HG03460 (cell line): ENCODE measurements around the gene STRIP2.
"Not testable (repeated sequence)": the region's sequence is repeated elsewhere in the genome, so short reads cannot be mapped to it uniquely, and the experiment has no call there.

Source experiments
- ATAC-seq: cut with Tn5 transposase; IDR thresholded peaks from one replicate; pipeline ENCODE4 v1.9.1; 2021; ENCODE audit not compliant: unreplicated experiment

The STRIP2 gene

GRCh38 chr7:129422727-129423126, 11.5 kb upstream of the STRIP2 start:
- ATAC-seq: no peak

DNA sequence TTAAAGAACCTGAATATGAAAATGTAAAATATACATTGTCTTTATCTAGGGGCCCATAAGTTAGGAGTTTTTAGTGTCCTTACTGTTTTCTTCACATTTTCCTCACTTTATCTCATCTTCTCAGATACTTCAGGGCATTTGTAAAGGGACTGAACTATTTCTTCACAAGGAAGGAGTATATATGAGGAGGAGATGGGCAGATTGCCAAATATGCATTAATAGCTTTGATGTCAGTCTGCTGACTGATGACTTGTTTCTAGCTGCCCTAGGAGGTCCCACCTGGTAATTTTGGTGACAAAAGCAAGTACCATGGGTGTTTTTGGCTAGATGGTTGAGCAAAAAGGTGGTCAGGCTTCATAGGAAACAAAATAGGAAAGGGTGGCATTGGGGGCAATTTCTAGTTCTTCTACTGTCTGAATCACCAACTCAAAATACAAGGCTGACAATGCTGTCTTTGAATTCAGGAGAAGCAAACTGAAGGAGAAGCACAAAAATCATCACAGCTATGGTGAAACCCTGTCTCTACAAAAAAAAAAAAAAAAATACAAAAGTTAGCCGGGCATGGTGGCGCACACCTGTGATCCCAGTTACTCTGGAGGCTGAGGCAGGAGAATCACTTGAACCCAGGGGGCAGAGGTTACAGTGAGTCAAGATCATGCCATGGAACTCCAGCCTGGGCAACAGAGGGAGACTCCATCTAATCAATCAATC, 10.4 kb upstream of the STRIP2 start:
- no peak for ATAC-seq

GRCh38 chr7:129426482-129426881, 7.8 kb upstream of the STRIP2 start:
- ATAC-seq: no peak

- no peak for ATAC-seq
Measured at GRCh38 chr7:129427526-129428045, 6.6 kb upstream of the STRIP2 start.

GRCh38 chr7:129431911-129432643, 2.2 kb upstream of the STRIP2 start:
- no peak for ATAC-seq

- no peak for ATAC-seq
Measured at GRCh38 chr7:129434675-129435318, 565 bp downstream of the STRIP2 start.

GRCh38 chr7:129435414-129435829, 1.2 kb downstream of the STRIP2 start:
- no peak for ATAC-seq

DNA sequence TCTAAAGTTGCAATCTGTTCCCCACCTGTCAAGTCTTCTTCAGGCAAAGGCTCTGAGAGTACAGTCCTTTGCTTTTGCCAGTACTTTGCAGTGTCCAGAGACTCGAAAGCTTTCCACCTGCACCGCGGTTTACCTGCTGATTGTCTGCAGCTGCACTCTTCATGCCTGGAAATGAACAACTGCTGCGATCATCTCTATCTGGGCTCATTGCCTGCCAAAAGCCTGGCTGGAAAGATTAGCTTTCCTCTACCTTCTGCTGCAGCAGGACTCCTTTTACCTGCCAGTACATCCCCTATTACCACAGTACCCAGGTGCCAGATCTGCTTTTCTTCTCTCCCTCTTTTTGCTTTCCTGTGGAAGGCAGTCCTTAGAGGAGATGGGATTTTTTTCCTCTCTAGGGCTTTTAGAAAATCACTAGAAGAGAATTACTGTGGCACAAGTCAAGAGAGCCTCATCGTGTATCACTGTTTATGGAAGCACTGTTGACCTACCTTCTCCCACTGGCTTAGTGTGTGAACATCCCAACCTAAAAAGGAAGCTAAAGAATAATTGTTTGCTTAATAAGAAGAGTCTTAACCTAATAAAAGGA, 2.2 kb downstream of the STRIP2 start:
- ATAC-seq: no peak

DNA sequence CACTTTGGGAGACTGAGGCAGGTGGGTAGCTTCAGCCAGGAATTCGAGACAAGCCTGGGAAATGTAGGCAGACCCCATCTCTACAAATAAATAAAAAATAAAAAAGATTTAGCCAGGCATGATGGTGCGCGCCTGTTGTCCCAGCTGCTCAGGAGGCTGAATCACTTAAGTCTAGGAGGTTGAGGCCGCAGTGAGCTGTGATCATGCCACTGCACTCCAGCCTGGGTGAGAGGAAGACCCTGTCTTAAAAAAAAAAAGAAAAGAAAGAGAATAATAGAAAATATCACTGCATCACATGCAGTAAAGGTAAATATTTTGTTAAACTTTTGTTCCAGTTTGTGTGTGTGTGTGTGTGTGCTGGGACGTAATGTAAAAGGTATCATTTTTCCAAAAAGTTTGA, 3.0 kb downstream of the STRIP2 start:
- ATAC-seq: no peak

DNA sequence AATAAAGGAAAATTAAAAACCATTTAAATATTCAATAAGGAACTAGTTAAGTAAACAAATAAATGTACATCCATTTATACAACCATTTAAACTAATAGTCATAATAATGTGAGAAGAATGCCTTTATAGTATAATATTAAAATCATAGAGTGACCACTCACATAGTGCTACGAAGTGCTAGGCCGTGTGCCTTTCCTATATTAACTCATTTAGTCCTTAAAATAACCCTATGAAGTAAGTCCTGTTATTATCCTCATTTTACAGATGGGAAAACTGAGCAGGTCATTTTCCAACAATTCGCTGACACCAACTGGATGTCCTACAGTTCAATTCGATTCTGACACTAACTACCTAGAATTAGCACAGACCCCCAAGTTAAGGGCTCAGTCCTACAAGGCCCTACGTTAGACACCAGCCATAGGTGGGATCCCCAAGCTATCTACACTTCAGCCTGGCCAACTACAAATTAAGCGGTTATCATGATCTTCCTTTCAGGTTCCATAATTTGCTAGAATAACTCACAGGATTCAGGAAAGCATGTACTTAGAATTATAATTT, 4.1 kb downstream of the STRIP2 start:
- no peak for ATAC-seq

DNA sequence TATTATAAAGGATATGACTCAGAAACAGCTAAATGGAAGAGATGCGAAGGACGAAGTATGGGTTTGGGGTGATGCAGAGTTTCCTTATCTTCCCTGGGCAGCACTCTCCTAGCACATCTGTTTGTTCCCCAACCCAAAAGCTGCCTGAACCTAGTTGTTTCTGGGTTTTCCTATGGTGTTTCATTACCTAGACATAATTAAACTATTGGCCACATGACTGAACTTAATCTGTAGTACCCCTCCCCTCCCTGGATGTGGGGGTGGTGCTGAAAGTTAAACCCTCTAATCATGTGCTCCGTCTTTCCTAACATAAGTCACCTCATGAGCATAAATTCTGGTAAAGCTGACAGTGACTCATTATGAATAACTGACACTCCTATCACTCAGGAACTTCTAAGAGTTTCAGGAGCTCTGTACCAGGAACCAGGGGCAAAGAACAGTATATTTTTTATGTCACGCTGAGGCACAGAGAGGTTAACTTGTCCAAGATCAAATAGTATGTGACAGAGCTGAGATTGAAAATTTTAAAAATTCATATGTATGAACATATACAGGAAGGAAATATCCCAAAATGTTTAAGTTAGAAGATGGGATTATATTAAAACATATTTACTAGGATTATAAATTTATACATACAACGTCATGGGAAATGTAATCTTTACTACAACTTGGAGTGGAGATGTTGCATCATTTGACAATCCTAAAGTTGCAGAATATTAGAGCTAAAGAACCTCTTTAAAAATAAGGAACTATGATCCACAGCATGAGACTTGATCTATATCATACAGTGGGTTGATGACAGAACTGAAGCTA, 4.8 kb downstream of the STRIP2 start:
- no peak for ATAC-seq

- no peak for ATAC-seq
Measured at GRCh38 chr7:129439963-129440625, 5.9 kb downstream of the STRIP2 start.

DNA sequence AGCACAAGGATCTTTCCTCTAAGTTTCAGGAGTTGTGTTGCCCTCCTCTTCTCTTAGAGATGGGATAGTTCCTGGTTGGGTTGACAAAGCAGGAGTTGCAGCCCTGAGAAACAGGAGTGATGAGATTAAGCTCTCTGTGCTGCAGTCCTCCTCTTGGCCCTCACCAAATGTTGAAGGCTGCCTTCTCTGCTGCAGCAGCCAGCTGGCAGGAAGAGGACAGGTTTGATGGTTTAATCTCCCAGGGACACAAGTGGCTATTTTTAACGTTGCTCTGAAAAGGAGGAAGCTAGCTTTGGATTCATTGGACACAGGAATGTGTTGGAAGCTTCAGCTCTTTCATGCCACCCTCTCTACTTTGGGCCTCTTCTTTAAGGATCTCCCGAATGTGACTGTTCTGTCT, 9.4 kb downstream of the STRIP2 start:
- no peak for ATAC-seq

- not testable (repeated sequence) for ATAC-seq
Measured at GRCh38 chr7:129444776-129445175, 10.5 kb downstream of the STRIP2 start.

DNA sequence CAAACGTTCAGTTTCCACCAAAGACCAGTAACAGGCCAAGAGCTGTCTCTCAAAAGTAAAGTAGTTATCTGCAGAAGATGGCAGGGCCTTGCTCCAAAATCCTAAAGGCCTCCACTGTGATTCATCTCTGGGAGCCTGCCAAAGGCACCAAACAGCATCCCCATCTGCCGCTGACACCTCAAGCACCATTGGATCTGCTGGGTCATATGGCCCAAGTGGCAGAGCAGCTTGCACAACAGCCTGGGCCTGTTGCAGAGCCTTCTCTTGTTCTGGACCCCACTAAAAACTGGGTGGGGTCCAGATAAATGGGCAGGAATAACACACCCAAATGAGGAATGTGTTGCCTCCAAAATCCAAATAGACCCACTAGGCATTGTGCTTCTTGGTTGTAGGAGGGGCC, 12.7 kb downstream of the STRIP2 start:
- ATAC-seq: not testable (repeated sequence)

- not testable (repeated sequence) for ATAC-seq
Measured at GRCh38 chr7:129447445-129447844, 13.2 kb downstream of the STRIP2 start.

- ATAC-seq: not testable (repeated sequence)
Measured at GRCh38 chr7:129448608-129449007, 14.4 kb downstream of the STRIP2 start.

DNA sequence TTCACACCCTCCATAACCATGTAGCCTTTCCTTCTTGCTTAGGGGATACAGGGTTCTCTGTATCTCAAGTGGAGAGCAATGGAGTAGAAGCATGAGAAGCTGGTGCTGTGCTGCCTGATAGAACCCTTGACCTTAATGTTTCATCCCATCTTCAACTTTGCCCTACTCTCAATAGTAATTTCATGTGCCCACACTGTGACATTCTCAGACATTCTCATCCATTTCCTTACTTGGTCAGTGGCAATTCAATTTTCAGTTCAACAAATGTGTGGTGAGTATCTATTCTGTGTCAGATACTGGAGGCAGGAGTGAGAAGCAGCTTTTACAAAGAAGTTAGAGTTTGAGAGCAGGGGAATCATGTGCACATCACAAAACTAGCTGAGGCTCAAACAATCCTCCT, 16.1 kb downstream of the STRIP2 start:
- ATAC-seq: no peak

GRCh38 chr7:129452589-129453231, 18.5 kb downstream of the STRIP2 start:
- no peak for ATAC-seq
